Neuronal stem cell (in vitro differentiated cells): ENCODE measurements around the gene PRKN.

Source experiments
- DNase-seq: peaks from one replicate; pipeline ENCODE4 v3.0.0-alpha.2; 2013; ENCODE audit warnings: low spot score
- H2AFZ ChIP-seq: one replicate; pipeline ENCODE4 v1.6.1; 2013; ENCODE audit warnings: mild to moderate bottlenecking, low read length, inconsistent platforms
- H2AK5ac ChIP-seq: 2 replicates; pipeline ENCODE4 v1.6.1; 2013; ENCODE audit warnings: low read depth, mild to moderate bottlenecking, inconsistent platforms, low read length, moderate library complexity, mixed read lengths
- H2BK120ac ChIP-seq: 2 replicates; pipeline ENCODE4 v1.6.1; 2013; ENCODE audit warnings: low read depth, mild to moderate bottlenecking, inconsistent platforms, low read length, moderate library complexity, mixed read lengths
- H2BK12ac ChIP-seq: one replicate; pipeline ENCODE4 v1.6.1; 2013; ENCODE audit warnings: low read length, inconsistent platforms
- H2BK15ac ChIP-seq: 2 replicates; pipeline ENCODE4 v1.6.1; 2013; ENCODE audit warnings: mild to moderate bottlenecking, low read length, inconsistent platforms, mixed read lengths
- H2BK5ac ChIP-seq: one replicate; pipeline ENCODE4 v1.6.1; 2013; ENCODE audit warnings: inconsistent platforms, mild to moderate bottlenecking, low read length, moderate library complexity
- H3K14ac ChIP-seq: one replicate; pipeline ENCODE4 v1.6.1; 2013; ENCODE audit warnings: low read length, inconsistent platforms
- H3K18ac ChIP-seq: 2 replicates; pipeline ENCODE4 v1.6.1; 2013; ENCODE audit warnings: low read length, inconsistent platforms
- H3K23ac ChIP-seq: 2 replicates; pipeline ENCODE4 v1.6.1; 2013; ENCODE audit warnings: low read depth, mild to moderate bottlenecking, mixed read lengths, low read length, inconsistent platforms; ENCODE audit not compliant: poor library complexity
- H3K27ac ChIP-seq: replicated peaks from 3 replicates; pipeline ENCODE4 v1.5.1; 2013; ENCODE audit warnings: low read length, inconsistent platforms
- H3K27me3 ChIP-seq, 3 experiments: 2 replicates each; pipeline ENCODE4 v1.6.1; 2013; ENCODE audit warnings: low read length in 3 of 3, mild to moderate bottlenecking in 2 of 3, inconsistent platforms in 1 of 3, low read depth in 1 of 3, mixed read lengths in 1 of 3, moderate library complexity in 1 of 3; ENCODE audit not compliant: control insufficient read depth in 3 of 3, insufficient read depth in 3 of 3
- H3K36me3 ChIP-seq, 2 donors: replicated peaks in 1 of 2; 2 replicates each; pipeline ENCODE4 v1.6.1; 2013; ENCODE audit warnings: low read length in 2 of 2; ENCODE audit not compliant: control insufficient read depth in 2 of 2, insufficient read depth in 2 of 2
- H3K4ac ChIP-seq: 2 replicates; pipeline ENCODE4 v1.6.1; 2013; ENCODE audit warnings: inconsistent platforms, mild to moderate bottlenecking, low read length, moderate library complexity
- H3K4me1 ChIP-seq, 2 donors: 1 replicate in 1 of 2; 2 replicates in 1 of 2; pipeline ENCODE4 v1.6.1; 2013; ENCODE audit warnings: low read length in 2 of 2, low read depth in 1 of 2; ENCODE audit not compliant: control insufficient read depth in 2 of 2, insufficient read depth in 1 of 2
- H3K4me2 ChIP-seq: one replicate; pipeline ENCODE4 v1.6.1; 2013; ENCODE audit warnings: mild to moderate bottlenecking, low read length, inconsistent platforms; ENCODE audit not compliant: insufficient read depth, poor library complexity, severe bottlenecking
- H3K4me3 ChIP-seq, 2 donors: 2 replicates each; pipeline ENCODE4 v1.5.1; 2013; ENCODE audit warnings: low read length in 2 of 2, mild to moderate bottlenecking in 2 of 2, inconsistent platforms in 1 of 2, moderate library complexity in 1 of 2
- H3K79me1 ChIP-seq: one replicate; pipeline ENCODE4 v1.6.1; 2013; ENCODE audit warnings: low read depth, mild to moderate bottlenecking, inconsistent platforms, low read length, moderate library complexity
- H3K9ac ChIP-seq: one replicate; pipeline ENCODE4 v1.6.1; 2013; ENCODE audit warnings: mild to moderate bottlenecking, low read depth, low read length, inconsistent platforms; ENCODE audit not compliant: poor library complexity
- H3K9me3 ChIP-seq, 2 donors: replicated peaks in 1 of 2; 2 replicates each; pipeline versions ENCODE3 to v1.6.1; 2013; ENCODE audit warnings: low read length in 2 of 2, mild to moderate bottlenecking in 2 of 2, inconsistent platforms in 1 of 2, low read depth in 1 of 2, mixed read lengths in 1 of 2, moderate library complexity in 1 of 2; ENCODE audit not compliant: control insufficient read depth in 2 of 2, insufficient read depth in 1 of 2
- H4K8ac ChIP-seq: one replicate; pipeline ENCODE4 v1.6.1; 2013; ENCODE audit warnings: low read depth, mild to moderate bottlenecking, inconsistent platforms, low read length, moderate library complexity
- H4K91ac ChIP-seq: one replicate; pipeline ENCODE4 v1.6.1; 2013; ENCODE audit warnings: low read length, low read depth, mild to moderate bottlenecking, inconsistent platforms; ENCODE audit not compliant: poor library complexity
- WGBS, 2 donors: extraction: QIAGEN DNeasy Blood & Tissue Kit; methylation state at CpG; one replicate each; pipeline ENCODE4 v1.1.7; 2013; ENCODE audit warnings: missing lambda C conversion rate in 2 of 2, mixed read lengths in 1 of 2; ENCODE audit not compliant: insufficient read length in 2 of 2, insufficient replicate concordance in 1 of 2; ENCODE audit errors: extremely low coverage in 2 of 2; 5-methylcytosine and 5-hydroxymethylcytosine counted together

Gene PRKN

GRCh38 chr6:162046324-162046723, 681.2 kb downstream of the PRKN start:
- H3K79me1 ChIP-seq: no peaks in the 10 kb centered on the region
- H2AK5ac ChIP-seq: no peak overlapping the region
- no peak overlapping the region for H3K18ac ChIP-seq
- no peak overlapping the region for H3K4me3 ChIP-seq
- H2BK15ac ChIP-seq: no peak overlapping the region
- no CpG with 5 or more reads among the region's 5 CpGs for WGBS, 2 donors
- H3K27me3 ChIP-seq: no peaks in the 10 kb centered on the region
- no peak overlapping the region for H4K8ac ChIP-seq
- no peak overlapping the region for H4K91ac ChIP-seq
- DNase-seq: no peak
- no peak overlapping the region for H3K9ac ChIP-seq
- no peak overlapping the region for H3K27ac ChIP-seq
- no peaks in the 10 kb centered on the region for H3K36me3 ChIP-seq
- H2BK12ac ChIP-seq: no peak overlapping the region
- no peak overlapping the region for H2BK5ac ChIP-seq
- H3K4ac ChIP-seq: no peak overlapping the region
- no peak overlapping the region for H3K23ac ChIP-seq
- no peaks in the 10 kb centered on the region for H3K9me3 ChIP-seq
- H3K4me2 ChIP-seq: no peak overlapping the region
- H3K4me1 ChIP-seq: no peaks in the 10 kb centered on the region
- no peak overlapping the region for H2AFZ ChIP-seq
- H2BK120ac ChIP-seq: no peak overlapping the region
- no peak overlapping the region for H3K14ac ChIP-seq

GRCh38 chr6:162032620-162033019, 694.9 kb downstream of the PRKN start:
- H3K27ac ChIP-seq: no peak overlapping the region
- no CpG with 5 or more reads among the region's 4 CpGs for WGBS, 2 donors

DNA sequence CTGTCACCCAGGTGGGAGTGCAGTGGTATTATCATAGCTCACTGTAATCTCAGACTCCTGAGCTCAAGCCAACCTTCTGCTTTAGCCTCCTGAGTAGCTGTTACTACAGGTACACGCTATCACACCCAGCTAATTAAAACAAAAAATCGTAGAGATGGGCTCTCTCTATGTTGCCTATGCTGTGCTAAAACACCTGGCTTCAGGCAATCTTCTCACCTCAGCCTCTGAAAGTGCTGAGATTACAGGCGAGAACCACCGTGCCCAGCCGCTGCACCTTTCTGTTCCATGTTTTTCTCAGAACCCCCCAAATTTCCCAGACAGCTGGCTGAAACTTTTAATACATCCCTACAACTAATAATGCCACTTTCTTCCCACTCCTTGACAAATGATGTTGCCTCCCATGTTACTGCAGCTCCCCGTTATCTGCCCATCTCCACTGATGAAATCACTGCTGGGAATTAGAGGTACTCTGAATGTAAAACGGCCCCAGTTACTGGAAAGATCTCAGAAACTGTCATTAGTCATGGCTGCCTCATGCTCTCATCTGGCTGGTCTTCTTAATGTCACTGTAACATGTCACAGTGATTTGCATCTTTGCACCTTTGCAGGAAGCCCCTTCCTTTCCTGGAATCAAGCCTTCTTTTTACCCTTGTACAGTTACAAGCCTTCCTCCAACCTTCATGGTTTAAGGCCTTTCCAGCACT, 697.5 kb downstream of the PRKN start:
- Histone ChIP-seq H3K4me1 (no peaks in the 10 kb centered on the region), H4K91ac (no peak overlapping the region), H3K9me3 (no peaks in the 10 kb centered on the region), H3K4me2 (no peak overlapping the region), H4K8ac (no peak overlapping the region), H2AFZ (no peak overlapping the region), H2BK120ac (no peak overlapping the region), H3K4ac (no peak overlapping the region), H2BK5ac (no peak overlapping the region), H2BK12ac (no peak overlapping the region), H3K9ac (no peak overlapping the region), H3K23ac (no peak overlapping the region), H3K79me1 (no peaks in the 10 kb centered on the region), H3K4me3 (no peak overlapping the region), H3K27ac (no peak overlapping the region), H3K36me3 (no peaks in the 10 kb centered on the region), H2AK5ac (no peak overlapping the region), H3K27me3 (no peaks in the 10 kb centered on the region), H3K14ac (no peak overlapping the region), H2BK15ac (no peak overlapping the region), H3K18ac (no peak overlapping the region)
- DNase-seq: no peak
- no CpG with 5 or more reads among the region's 7 CpGs for WGBS, 2 donors

More at GRCh38 chr6:162032620-162033019, 694.9 kb downstream of the PRKN start:
- H3K23ac ChIP-seq: no peak overlapping the region
- no peak overlapping the region for H3K18ac ChIP-seq
- H2BK5ac ChIP-seq: no peak overlapping the region
- no peaks in the 10 kb centered on the region for H3K4me1 ChIP-seq
- H2BK12ac ChIP-seq: no peak overlapping the region
- H3K9ac ChIP-seq: no peak overlapping the region
- no peaks in the 10 kb centered on the region for H3K27me3 ChIP-seq
- no peak overlapping the region for H2AK5ac ChIP-seq
- H2BK15ac ChIP-seq: no peak overlapping the region
- no peak overlapping the region for H3K4ac ChIP-seq
- no peaks in the 10 kb centered on the region for H3K36me3 ChIP-seq
- H3K9me3 ChIP-seq: no peaks in the 10 kb centered on the region
- H4K91ac ChIP-seq: no peak overlapping the region
- no peak overlapping the region for H3K4me3 ChIP-seq
- no peaks in the 10 kb centered on the region for H3K79me1 ChIP-seq
- no peak for DNase-seq
- no peak overlapping the region for H3K14ac ChIP-seq
- no peak overlapping the region for H2AFZ ChIP-seq
- no peak overlapping the region for H4K8ac ChIP-seq
- no peak overlapping the region for H3K4me2 ChIP-seq
- H2BK120ac ChIP-seq: no peak overlapping the region

DNA sequence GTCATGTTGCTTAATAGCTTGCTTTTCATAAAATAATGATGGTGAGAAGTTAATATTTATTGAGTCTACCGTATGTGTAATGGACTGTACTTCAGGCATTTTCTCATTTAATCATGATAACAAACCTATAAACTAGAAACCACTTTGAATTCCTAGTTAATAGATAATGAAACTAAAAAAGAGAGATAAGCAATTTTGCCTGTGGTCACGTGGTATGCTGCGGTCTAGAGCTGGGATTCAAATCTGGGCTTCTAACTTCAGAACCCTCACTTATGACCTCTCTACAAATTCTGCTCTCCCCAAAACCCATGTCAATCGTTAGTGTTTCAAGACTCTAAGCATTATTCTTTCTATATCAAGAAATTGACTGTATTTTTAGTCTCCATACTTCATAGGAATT, 700.7 kb downstream of the PRKN start:
- Histone ChIP-seq H3K4me3 (no peak overlapping the region), H3K4me1 (no peaks in the 10 kb centered on the region), H3K79me1 (no peaks in the 10 kb centered on the region), H4K91ac (no peak overlapping the region), H2AK5ac (no peak overlapping the region), H3K36me3 (no peaks in the 10 kb centered on the region), H3K4me2 (no peak overlapping the region), H2AFZ (no peak overlapping the region), H2BK12ac (no peak overlapping the region), H3K4ac (no peak overlapping the region), H2BK5ac (no peak overlapping the region), H4K8ac (no peak overlapping the region), H2BK120ac (no peak overlapping the region), H3K9me3 (no peaks in the 10 kb centered on the region), H3K23ac (no peak overlapping the region), H3K9ac (no peak overlapping the region), H2BK15ac (no peak overlapping the region), H3K27me3 (no peaks in the 10 kb centered on the region), H3K27ac (no peak overlapping the region), H3K18ac (no peak overlapping the region), H3K14ac (no peak overlapping the region)
- no CpG with 5 or more reads among the region's 4 CpGs for WGBS, 2 donors
- no peak for DNase-seq
